ENCODE measurements around the gene MTURN.

DNA sequence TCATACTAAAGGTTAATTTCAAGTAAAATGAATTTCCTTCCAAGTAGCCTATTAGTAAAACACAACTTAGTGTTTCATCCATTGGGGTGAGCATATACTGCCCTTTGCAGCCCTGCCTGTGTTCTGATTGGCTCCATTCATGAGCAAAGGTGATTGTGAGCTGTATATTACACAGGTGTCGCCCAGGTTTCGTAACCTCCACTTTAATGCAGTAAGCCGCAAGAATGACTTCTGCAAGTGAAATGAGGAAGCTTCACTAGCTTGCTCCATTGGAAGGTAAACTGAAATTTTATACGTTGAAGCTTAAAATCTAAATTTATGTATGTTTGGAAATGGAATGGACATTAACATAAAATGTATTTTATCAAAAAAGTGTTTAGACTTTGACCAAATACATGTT is 24.4 kb downstream of the MTURN start:
- TF ChIP-seq, protein P1, sequence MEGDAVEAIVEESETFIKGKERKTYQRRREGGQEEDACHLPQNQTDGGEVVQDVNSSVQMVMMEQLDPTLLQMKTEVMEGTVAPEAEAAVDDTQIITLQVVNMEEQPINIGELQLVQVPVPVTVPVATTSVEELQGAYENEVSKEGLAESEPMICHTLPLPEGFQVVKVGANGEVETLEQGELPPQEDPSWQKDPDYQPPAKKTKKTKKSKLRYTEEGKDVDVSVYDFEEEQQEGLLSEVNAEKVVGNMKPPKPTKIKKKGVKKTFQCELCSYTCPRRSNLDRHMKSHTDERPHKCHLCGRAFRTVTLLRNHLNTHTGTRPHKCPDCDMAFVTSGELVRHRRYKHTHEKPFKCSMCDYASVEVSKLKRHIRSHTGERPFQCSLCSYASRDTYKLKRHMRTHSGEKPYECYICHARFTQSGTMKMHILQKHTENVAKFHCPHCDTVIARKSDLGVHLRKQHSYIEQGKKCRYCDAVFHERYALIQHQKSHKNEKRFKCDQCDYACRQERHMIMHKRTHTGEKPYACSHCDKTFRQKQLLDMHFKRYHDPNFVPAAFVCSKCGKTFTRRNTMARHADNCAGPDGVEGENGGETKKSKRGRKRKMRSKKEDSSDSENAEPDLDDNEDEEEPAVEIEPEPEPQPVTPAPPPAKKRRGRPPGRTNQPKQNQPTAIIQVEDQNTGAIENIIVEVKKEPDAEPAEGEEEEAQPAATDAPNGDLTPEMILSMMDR (IDR thresholded peaks at IDR 0.05; ENCODE audit: insufficient read depth, low read length, poor library complexity, severe bottlenecking) = no peak
- no peak for TF ChIP-seq EZH2phosphoT487 (conservative IDR thresholded peaks at IDR 0.05; ENCODE audit: low read length)
